Measurements from ENCODE around the gene HOXB8.

DNA sequence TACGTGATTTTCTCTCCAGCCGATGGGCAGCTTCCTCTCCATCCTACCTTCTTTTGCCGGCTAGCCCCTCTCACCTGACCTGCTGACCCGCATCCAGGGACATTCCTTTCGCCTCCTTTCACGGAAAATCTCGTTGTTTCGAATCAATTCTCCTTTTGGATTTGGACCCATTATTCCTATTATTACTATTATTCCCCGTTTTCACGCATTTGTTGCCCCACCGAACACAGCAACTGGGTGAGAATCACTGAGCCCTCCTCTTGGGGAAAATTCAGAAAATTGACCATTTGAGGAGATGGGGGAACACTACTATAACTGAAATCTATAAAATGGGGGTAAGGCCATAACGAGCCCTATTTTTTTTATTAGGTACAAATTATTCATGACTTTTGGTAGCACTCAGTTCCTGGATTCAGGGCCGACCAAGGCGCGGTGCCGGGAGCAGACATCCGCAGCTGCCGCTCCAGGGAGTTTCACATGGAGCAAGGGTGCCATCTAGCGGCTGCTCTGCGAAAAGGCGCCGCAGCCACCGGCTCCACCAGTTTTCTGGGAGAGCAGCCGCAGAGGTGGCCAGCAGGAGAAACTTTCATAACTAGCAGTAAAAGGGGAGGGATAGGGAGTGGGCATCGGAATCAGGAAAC is 3.3 kb upstream of the HOXB8 start:
- TF ChIP-seq, protein P1, sequence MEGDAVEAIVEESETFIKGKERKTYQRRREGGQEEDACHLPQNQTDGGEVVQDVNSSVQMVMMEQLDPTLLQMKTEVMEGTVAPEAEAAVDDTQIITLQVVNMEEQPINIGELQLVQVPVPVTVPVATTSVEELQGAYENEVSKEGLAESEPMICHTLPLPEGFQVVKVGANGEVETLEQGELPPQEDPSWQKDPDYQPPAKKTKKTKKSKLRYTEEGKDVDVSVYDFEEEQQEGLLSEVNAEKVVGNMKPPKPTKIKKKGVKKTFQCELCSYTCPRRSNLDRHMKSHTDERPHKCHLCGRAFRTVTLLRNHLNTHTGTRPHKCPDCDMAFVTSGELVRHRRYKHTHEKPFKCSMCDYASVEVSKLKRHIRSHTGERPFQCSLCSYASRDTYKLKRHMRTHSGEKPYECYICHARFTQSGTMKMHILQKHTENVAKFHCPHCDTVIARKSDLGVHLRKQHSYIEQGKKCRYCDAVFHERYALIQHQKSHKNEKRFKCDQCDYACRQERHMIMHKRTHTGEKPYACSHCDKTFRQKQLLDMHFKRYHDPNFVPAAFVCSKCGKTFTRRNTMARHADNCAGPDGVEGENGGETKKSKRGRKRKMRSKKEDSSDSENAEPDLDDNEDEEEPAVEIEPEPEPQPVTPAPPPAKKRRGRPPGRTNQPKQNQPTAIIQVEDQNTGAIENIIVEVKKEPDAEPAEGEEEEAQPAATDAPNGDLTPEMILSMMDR (IDR thresholded peaks at IDR 0.05) = peak; percentile 100
- TF ChIP-seq TCF7L2 (IDR thresholded peaks at IDR 0.05; ENCODE audit: low read depth, low read length) (no peak), POLR2AphosphoS5 (IDR thresholded peaks at IDR 0.05; ENCODE audit: low read depth, low read length) (peak; percentile 53; the same call in 1 of the 2 replicates)
- TF ChIP-seq, protein P2, sequence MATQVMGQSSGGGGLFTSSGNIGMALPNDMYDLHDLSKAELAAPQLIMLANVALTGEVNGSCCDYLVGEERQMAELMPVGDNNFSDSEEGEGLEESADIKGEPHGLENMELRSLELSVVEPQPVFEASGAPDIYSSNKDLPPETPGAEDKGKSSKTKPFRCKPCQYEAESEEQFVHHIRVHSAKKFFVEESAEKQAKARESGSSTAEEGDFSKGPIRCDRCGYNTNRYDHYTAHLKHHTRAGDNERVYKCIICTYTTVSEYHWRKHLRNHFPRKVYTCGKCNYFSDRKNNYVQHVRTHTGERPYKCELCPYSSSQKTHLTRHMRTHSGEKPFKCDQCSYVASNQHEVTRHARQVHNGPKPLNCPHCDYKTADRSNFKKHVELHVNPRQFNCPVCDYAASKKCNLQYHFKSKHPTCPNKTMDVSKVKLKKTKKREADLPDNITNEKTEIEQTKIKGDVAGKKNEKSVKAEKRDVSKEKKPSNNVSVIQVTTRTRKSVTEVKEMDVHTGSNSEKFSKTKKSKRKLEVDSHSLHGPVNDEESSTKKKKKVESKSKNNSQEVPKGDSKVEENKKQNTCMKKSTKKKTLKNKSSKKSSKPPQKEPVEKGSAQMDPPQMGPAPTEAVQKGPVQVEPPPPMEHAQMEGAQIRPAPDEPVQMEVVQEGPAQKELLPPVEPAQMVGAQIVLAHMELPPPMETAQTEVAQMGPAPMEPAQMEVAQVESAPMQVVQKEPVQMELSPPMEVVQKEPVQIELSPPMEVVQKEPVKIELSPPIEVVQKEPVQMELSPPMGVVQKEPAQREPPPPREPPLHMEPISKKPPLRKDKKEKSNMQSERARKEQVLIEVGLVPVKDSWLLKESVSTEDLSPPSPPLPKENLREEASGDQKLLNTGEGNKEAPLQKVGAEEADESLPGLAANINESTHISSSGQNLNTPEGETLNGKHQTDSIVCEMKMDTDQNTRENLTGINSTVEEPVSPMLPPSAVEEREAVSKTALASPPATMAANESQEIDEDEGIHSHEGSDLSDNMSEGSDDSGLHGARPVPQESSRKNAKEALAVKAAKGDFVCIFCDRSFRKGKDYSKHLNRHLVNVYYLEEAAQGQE (IDR thresholded peaks at IDR 0.05; ENCODE audit: insufficient read depth in 1 of 2, low read depth in 2 of 2, low read length in 1 of 2) = peak in 1 of 2 experiments; percentile 70; a peak in 1 of 4 replicates
